K562 (cell line): Measurements from ENCODE around the gene TMEM59. TPM values are rescaled to one million over a fixed set of nuclear protein-coding genes. Genes with fewer than 3 reads are reported as not detected.

ENCODE experiments used
- ARHGAP35 ChIP-seq: fragments of 450-650 bp; IDR thresholded peaks from 2 replicates; pipeline ENCODE4 v1.6.1; 2018; ENCODE audit not compliant: partially characterized antibody
- CCNT2 ChIP-seq: IDR thresholded peaks from 2 replicates; pipeline ENCODE4 v1.6.1; 2011; ENCODE audit warnings: borderline replicate concordance, low read depth, mild to moderate bottlenecking, moderate library complexity, mixed read lengths, low read length; ENCODE audit not compliant: insufficient read length; ENCODE audit errors: extremely low read depth
- DACH1 ChIP-seq: fragments of 450-650 bp; IDR thresholded peaks from 2 replicates; pipeline ENCODE4 v1.6.1; 2018; ENCODE audit not compliant: partially characterized antibody
- ELK1 ChIP-seq: sonication (generic); formaldehyde crosslinking; IDR thresholded peaks from 2 replicates; pipeline ENCODE4 v1.8.1; 2022; ENCODE audit warnings: missing genetic modification reagents
- KAT2B ChIP-seq: IDR thresholded peaks from one replicate; pipeline ENCODE4 v1.6.1; 2012; ENCODE audit warnings: low read depth, mild to moderate bottlenecking, control low read depth, inconsistent platforms, low read length, moderate library complexity
- KDM1A ChIP-seq, 2 experiments: fragments of 450-650 bp; IDR thresholded peaks; 2 replicates each; pipeline ENCODE4 v1.6.1; 2016; ENCODE audit warnings: mild to moderate bottlenecking in 2 of 2
- MCM3 ChIP-seq: fragments of 450-650 bp; IDR thresholded peaks from 2 replicates; pipeline ENCODE4 v1.6.1; 2016
- MCM5 ChIP-seq: fragments of 450-650 bp; IDR thresholded peaks from 2 replicates; pipeline ENCODE4 v1.6.1; 2016; ENCODE audit warnings: low read depth
- MTF1 ChIP-seq: fragments of 250-450 bp; sonication (Bioruptor Pico); IDR thresholded peaks from 2 replicates; pipeline ENCODE4 v1.9.0; 2021; ENCODE audit warnings: moderate library complexity, mild to moderate bottlenecking, inconsistent platforms, borderline replicate concordance
- NELFE ChIP-seq: IDR thresholded peaks from 2 replicates; pipeline ENCODE4 v1.6.1; 2011; ENCODE audit warnings: mild to moderate bottlenecking; ENCODE audit not compliant: insufficient read depth, insufficient read length
- RB1 ChIP-seq: fragments of 450-650 bp; IDR thresholded peaks from 2 replicates; pipeline ENCODE4 v1.6.1; 2017; ENCODE audit warnings: low read depth, mild to moderate bottlenecking
- SP2 ChIP-seq: IDR thresholded peaks from 2 replicates; pipeline ENCODE4 v1.6.1; 2011; ENCODE audit warnings: mild to moderate bottlenecking, low read depth, low read length, moderate library complexity; ENCODE audit not compliant: poor library complexity, severe bottlenecking; ENCODE audit errors: extremely low read depth
- SRSF3 ChIP-seq: fragments of 200-400 bp; formaldehyde crosslinking; IDR thresholded peaks from 2 replicates; pipeline ENCODE4 v1.6.1; 2016; ENCODE audit warnings: mild to moderate bottlenecking, low read length, moderate library complexity; ENCODE audit not compliant: insufficient read depth
- SRSF7 ChIP-seq: fragments of 200-400 bp; formaldehyde crosslinking; optimal IDR thresholded peaks from 2 replicates; pipeline ENCODE3; 2017; ENCODE audit warnings: mild to moderate bottlenecking, low read depth, low read length
- STAT5A ChIP-seq: IDR thresholded peaks from 2 replicates; pipeline ENCODE4 v1.6.1; 2012; ENCODE audit warnings: low read length, inconsistent platforms, borderline replicate concordance
- TCF7 ChIP-seq: sonication (generic); IDR thresholded peaks from 2 replicates; pipeline ENCODE4 v1.6.1; 2016; ENCODE audit warnings: antibody characterized with exemption, borderline replicate concordance
- TGIF2 ChIP-seq: sonication (generic); formaldehyde crosslinking; IDR thresholded peaks from 2 replicates; pipeline ENCODE4 v1.8.1; 2022; ENCODE audit warnings: mild to moderate bottlenecking, missing genetic modification reagents, moderate library complexity
- THAP12 ChIP-seq: fragments of 250-450 bp; sonication (Bioruptor Pico); IDR thresholded peaks from 2 replicates; pipeline ENCODE4 v1.9.0; 2021; ENCODE audit warnings: mild to moderate bottlenecking, inconsistent platforms
- TSC22D4 ChIP-seq: fragments of 450-650 bp; IDR thresholded peaks from 2 replicates; pipeline ENCODE4 v1.6.1; 2016; ENCODE audit warnings: missing genetic modification characterization, missing biosample characterization, control low read depth
- ZC3H11A ChIP-seq: IDR thresholded peaks from 2 replicates; pipeline ENCODE4 v1.6.1; 2012; ENCODE audit warnings: low read depth, low read length, improper control_type of control experiment
- ZKSCAN8 ChIP-seq: fragments of 200-800 bp; sonication (Bioruptor generic); IDR thresholded peaks from 2 replicates; pipeline ENCODE4 v1.6.1; 2016; ENCODE audit warnings: missing genetic modification characterization, missing compliant biosample characterization
- polyA plus RNA-seq, 8 experiments: library from polyadenylated mRNA; depleted of rRNA in 4 of 8; stranded (reverse) in 5 of 8; unstranded in 3 of 8; fragments of >200 nt; fragmentation: Nextera tagmentation in 2 of 8; fragmentation: Illumina TruSeq in 1 of 8; extraction: Ambion mirVana in 2 of 8; extraction: Trizol in 1 of 8; gene quantifications; 2 replicates each; pipeline versions ENCODE4 v1.2.1 to v1.2.3, GENCODE V29; 2011 to 2014; ENCODE audit warnings: inconsistent platforms in 1 of 8, missing spikeins in 1 of 8
- total RNA-seq, 7 experiments: library from RNA; depleted of rRNA in 6 of 7; stranded (reverse); fragments of >200 nt in 6 of 7; fragmentation: Illumina TruSeq in 2 of 7; extraction: Trizol in 2 of 7; gene quantifications; 2 replicates each; pipeline versions ENCODE4 v1.2.1 to v1.2.3, GENCODE V29; 2011 to 2021; ENCODE audit warnings: low replicate concordance in 1 of 7
- TF ChIP-seq, protein P1 (sequence below): fragments of 450-650 bp; IDR thresholded peaks from 2 replicates; pipeline ENCODE4 v1.6.1; 2017; ENCODE audit warnings: mild to moderate bottlenecking, moderate library complexity

TMEM59 gene
- total and polyA plus RNA-seq, 9 of the 15 experiments (the other 6 are each of a cell fraction or from before 2014, with no cell fraction given): 93.1 to 316 (median 151) TPM

- TF ChIP-seq STAT5A (no peak; the same call in 1 of the 2 replicates), RB1 (peak; percentile 63), SP2 (no peak), ZC3H11A (no peak), TCF7 (no peak; the same call in 1 of the 2 replicates), TSC22D4 (tag) (no peak), MTF1 (CRISPR knock-in tag) (no peak), MCM5 (no peak), SRSF7 (no peak), CCNT2 (no peak), NELFE (no peak), KAT2B (no peak), SRSF3 (no peak), DACH1 (no peak), KDM1A (IDR thresholded peaks at IDR 0.05) (no peak), MCM3 (no peak), ZKSCAN8 (CRISPR knock-in tag) (no peak), TGIF2 (CRISPR knock-in tag) (0 out of 2 replicates have a peak, but pooled peaks have one; percentile 60), ELK1 (CRISPR knock-in tag) (no peak), ARHGAP35 (no peak), THAP12 (no peak)
- TF ChIP-seq, protein P1, sequence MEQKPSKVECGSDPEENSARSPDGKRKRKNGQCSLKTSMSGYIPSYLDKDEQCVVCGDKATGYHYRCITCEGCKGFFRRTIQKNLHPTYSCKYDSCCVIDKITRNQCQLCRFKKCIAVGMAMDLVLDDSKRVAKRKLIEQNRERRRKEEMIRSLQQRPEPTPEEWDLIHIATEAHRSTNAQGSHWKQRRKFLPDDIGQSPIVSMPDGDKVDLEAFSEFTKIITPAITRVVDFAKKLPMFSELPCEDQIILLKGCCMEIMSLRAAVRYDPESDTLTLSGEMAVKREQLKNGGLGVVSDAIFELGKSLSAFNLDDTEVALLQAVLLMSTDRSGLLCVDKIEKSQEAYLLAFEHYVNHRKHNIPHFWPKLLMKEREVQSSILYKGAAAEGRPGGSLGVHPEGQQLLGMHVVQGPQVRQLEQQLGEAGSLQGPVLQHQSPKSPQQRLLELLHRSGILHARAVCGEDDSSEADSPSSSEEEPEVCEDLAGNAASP: no peak
Measured at GRCh38 chr1:54052934-54053744, at the start of gene TMEM59, which contains the start of gene TCEANC2 (continued).
